ENCODE measurements around the gene CDH23. TPM values are rescaled to one million over a fixed set of nuclear protein-coding genes. Genes with fewer than 3 reads are reported as not detected.

The CDH23 gene
- total and polyA plus RNA-seq, 9 of the 15 experiments (the other 6 are each of a cell fraction or from before 2014, with no cell fraction given) = 0.18 to 1.2 (median 0.47) TPM

DNA sequence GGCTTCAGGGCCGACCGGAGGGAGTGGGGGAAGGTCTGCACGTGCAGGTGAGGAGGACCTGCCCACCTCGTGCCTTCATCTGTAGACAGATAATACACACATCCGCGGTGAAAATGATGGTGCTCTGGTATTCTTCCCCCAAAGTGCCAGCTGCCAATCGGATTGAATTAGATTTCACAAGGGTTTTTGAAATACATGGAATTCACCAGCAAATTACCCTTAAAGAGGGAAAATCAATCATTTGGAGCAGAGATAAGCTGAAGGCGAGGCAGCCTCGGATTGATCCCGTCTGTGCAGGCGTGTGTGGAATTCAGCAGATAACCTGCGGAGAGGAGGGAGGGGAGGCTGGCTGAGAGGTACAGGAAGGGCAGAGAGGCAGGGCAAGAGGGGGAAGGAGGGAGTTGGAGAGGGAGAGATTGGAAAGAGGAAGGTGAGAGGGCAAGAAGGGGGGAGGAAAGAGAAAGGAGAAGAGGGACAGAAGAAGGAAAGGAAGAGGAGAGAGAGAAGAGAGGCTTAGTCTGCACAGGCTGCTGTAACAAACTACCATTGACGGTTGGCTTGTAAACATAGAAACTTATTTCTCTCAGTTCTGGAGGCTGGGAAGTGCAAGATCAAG, 238.6 kb downstream of the CDH23 start (continued):
- TF ChIP-seq, protein P1, sequence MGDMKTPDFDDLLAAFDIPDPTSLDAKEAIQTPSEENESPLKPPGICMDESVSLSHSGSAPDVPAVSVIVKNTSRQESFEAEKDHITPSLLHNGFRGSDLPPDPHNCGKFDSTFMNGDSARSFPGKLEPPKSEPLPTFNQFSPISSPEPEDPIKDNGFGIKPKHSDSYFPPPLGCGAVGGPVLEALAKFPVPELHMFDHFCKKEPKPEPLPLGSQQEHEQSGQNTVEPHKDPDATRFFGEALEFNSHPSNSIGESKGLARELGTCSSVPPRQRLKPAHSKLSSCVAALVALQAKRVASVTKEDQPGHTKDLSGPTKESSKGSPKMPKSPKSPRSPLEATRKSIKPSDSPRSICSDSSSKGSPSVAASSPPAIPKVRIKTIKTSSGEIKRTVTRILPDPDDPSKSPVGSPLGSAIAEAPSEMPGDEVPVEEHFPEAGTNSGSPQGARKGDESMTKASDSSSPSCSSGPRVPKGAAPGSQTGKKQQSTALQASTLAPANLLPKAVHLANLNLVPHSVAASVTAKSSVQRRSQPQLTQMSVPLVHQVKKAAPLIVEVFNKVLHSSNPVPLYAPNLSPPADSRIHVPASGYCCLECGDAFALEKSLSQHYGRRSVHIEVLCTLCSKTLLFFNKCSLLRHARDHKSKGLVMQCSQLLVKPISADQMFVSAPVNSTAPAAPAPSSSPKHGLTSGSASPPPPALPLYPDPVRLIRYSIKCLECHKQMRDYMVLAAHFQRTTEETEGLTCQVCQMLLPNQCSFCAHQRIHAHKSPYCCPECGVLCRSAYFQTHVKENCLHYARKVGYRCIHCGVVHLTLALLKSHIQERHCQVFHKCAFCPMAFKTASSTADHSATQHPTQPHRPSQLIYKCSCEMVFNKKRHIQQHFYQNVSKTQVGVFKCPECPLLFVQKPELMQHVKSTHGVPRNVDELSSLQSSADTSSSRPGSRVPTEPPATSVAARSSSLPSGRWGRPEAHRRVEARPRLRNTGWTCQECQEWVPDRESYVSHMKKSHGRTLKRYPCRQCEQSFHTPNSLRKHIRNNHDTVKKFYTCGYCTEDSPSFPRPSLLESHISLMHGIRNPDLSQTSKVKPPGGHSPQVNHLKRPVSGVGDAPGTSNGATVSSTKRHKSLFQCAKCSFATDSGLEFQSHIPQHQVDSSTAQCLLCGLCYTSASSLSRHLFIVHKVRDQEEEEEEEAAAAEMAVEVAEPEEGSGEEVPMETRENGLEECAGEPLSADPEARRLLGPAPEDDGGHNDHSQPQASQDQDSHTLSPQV (IDR thresholded peaks at IDR 0.05) = no peak
- TF ChIP-seq, protein P2, sequence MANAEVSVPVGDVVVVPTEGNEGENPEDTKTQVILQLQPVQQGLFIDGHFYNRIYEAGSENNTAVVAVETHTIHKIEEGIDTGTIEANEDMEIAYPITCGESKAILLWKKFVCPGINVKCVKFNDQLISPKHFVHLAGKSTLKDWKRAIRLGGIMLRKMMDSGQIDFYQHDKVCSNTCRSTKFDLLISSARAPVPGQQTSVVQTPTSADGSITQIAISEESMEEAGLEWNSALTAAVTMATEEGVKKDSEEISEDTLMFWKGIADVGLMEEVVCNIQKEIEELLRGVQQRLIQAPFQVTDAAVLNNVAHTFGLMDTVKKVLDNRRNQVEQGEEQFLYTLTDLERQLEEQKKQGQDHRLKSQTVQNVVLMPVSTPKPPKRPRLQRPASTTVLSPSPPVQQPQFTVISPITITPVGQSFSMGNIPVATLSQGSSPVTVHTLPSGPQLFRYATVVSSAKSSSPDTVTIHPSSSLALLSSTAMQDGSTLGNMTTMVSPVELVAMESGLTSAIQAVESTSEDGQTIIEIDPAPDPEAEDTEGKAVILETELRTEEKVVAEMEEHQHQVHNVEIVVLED (CRISPR knock-in tag; IDR thresholded peaks at IDR 0.05) = no peak
- TF ChIP-seq HNRNPK (IDR thresholded peaks at IDR 0.05; ENCODE audit: low read depth, low read length, poor library complexity, severe bottlenecking) (no peak), SMC3 (conservative IDR thresholded peaks at IDR 0.05; ENCODE audit: insufficient read depth, low read depth, low read length) (no peak), JUND (IDR thresholded peaks at IDR 0.05; ENCODE audit: borderline replicate concordance, low read depth, low read length) (0 out of 2 replicates have a peak, but pooled peaks have one; percentile 32), JUND (tag; IDR thresholded peaks at IDR 0.05; ENCODE audit: borderline replicate concordance, low read depth, low read length) (no peak; the same call in 2 of the 3 replicates), ZNF146 (CRISPR knock-in tag; IDR thresholded peaks at IDR 0.05; ENCODE audit: unreplicated experiment) (no peak), MYBL2 (IDR thresholded peaks at IDR 0.05; ENCODE audit: low read depth) (no peak), MYBL2 (CRISPR knock-in tag; IDR thresholded peaks at IDR 0.05; ENCODE audit: borderline replicate concordance) (no peak), POLR2AphosphoS5 (IDR thresholded peaks at IDR 0.05; ENCODE audit: control insufficient read depth, insufficient read depth, low read depth, low read length) (peak; percentile 91), KLF10 (CRISPR knock-in tag; IDR thresholded peaks at IDR 0.05) (no peak), PHB2 (IDR thresholded peaks at IDR 0.05; ENCODE audit: low read depth) (peak; percentile 92), ZNF76 (CRISPR knock-in tag; IDR thresholded peaks at IDR 0.05; ENCODE audit: borderline replicate concordance) (no peak), DIDO1 (tag; IDR thresholded peaks at IDR 0.05; ENCODE audit: low read depth) (no peak), ARID2 (IDR thresholded peaks at IDR 0.05) (peak; percentile 45; the same call in 1 of the 2 replicates), SMARCE1 (IDR thresholded peaks at IDR 0.05) (peak; percentile 95)
- TF ChIP-seq, protein P3, sequence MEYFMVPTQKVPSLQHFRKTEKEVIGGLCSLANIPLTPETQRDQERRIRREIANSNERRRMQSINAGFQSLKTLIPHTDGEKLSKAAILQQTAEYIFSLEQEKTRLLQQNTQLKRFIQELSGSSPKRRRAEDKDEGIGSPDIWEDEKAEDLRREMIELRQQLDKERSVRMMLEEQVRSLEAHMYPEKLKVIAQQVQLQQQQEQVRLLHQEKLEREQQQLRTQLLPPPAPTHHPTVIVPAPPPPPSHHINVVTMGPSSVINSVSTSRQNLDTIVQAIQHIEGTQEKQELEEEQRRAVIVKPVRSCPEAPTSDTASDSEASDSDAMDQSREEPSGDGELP (CRISPR knock-in tag; IDR thresholded peaks at IDR 0.05; ENCODE audit: borderline replicate concordance) = peak; percentile 60
- TF ChIP-seq, protein P4, sequence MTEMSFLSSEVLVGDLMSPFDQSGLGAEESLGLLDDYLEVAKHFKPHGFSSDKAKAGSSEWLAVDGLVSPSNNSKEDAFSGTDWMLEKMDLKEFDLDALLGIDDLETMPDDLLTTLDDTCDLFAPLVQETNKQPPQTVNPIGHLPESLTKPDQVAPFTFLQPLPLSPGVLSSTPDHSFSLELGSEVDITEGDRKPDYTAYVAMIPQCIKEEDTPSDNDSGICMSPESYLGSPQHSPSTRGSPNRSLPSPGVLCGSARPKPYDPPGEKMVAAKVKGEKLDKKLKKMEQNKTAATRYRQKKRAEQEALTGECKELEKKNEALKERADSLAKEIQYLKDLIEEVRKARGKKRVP (CRISPR knock-in tag; IDR thresholded peaks at IDR 0.05) = no peak
- TF ChIP-seq, protein P5, sequence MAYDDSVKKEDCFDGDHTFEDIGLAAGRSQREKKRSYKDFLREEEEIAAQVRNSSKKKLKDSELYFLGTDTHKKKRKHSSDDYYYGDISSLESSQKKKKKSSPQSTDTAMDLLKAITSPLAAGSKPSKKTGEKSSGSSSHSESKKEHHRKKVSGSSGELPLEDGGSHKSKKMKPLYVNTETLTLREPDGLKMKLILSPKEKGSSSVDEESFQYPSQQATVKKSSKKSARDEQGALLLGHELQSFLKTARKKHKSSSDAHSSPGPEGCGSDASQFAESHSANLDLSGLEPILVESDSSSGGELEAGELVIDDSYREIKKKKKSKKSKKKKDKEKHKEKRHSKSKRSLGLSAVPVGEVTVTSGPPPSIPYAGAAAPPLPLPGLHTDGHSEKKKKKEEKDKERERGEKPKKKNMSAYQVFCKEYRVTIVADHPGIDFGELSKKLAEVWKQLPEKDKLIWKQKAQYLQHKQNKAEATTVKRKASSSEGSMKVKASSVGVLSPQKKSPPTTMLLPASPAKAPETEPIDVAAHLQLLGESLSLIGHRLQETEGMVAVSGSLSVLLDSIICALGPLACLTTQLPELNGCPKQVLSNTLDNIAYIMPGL (CRISPR knock-in tag; IDR thresholded peaks at IDR 0.05) = no peak
